Breast epithelium (tissue), 4 donors: ENCODE measurements around the gene LRRC32. TPM values are rescaled to one million over a fixed set of nuclear protein-coding genes. Genes with fewer than 3 reads are reported as not detected.

Experiments
- DNase-seq, 2 donors: peaks; one replicate each; pipeline ENCODE4 v3.0.0-alpha.2; 2019; ENCODE audit warnings: low spot score in 2 of 2
- H3K27ac ChIP-seq, 2 donors: fragments of 200-600 bp; sonication (generic) in 1 of 2; one replicate each; pipeline ENCODE4 v1.5.1; 2016 to 2019; ENCODE audit warnings: mild to moderate bottlenecking in 1 of 2
- H3K27me3 ChIP-seq, 2 donors: fragments of 200-600 bp; sonication (generic) in 1 of 2; one replicate each; pipeline versions ENCODE4 v1.5.1 to v1.6.0; 2017 to 2019; ENCODE audit warnings: control low read depth in 1 of 2, mild to moderate bottlenecking in 1 of 2
- H3K36me3 ChIP-seq: fragments of 200-600 bp; one replicate; pipeline ENCODE4 v1.5.1; 2019
- H3K4me1 ChIP-seq, 2 donors: fragments of 200-600 bp; sonication (generic); one replicate each; pipeline ENCODE4 v1.5.1; 2016 to 2019; ENCODE audit warnings: control low read depth in 1 of 2
- H3K4me3 ChIP-seq, 3 donors: fragments of 200-600 bp; sonication (generic); 1 replicate in 2 of 3; 2 replicates in 1 of 3; pipeline ENCODE4 v1.5.1; 2016 to 2019; ENCODE audit warnings: mild to moderate bottlenecking in 3 of 3, moderate library complexity in 2 of 3
- H3K9me3 ChIP-seq, 2 donors: fragments of 200-600 bp; sonication (generic) in 1 of 2; one replicate each; pipeline ENCODE4 v1.5.1; 2016 to 2019; ENCODE audit warnings: control low read depth in 1 of 2
- CTCF ChIP-seq, 3 donors: fragments of 450-650 bp; IDR thresholded peaks; one replicate each; pipeline ENCODE4 v1.5.1; 2016 to 2017; ENCODE audit warnings: antibody characterized with exemption in 3 of 3, mild to moderate bottlenecking in 3 of 3, moderate library complexity in 3 of 3
- POLR2A ChIP-seq: fragments of 450-650 bp; IDR thresholded peaks from one replicate; pipeline ENCODE4 v1.6.1; 2016; ENCODE audit warnings: antibody characterized with exemption, mild to moderate bottlenecking, moderate library complexity
- POLR2AphosphoS5 ChIP-seq, 3 donors: sonication (generic); formaldehyde crosslinking; IDR thresholded peaks; one replicate each; pipeline ENCODE4 v1.6.1; 2017; ENCODE audit warnings: antibody characterized with exemption in 3 of 3
- intact Hi-C: fragments of 100-400 bp; cut with DNase I; formaldehyde crosslinking; loops from one replicate; pipeline ENCODE4 v1.15.1; 2023; ENCODE audit warnings: low total_unique reads
- total RNA-seq, 3 donors: library from RNA; depleted of rRNA; stranded (reverse); fragments of >200 nt; gene quantifications; one replicate each; pipeline ENCODE4 v1.1.0, GENCODE V29; 2016

The LRRC32 gene
- total RNA-seq, 3 donors from 2014 or later = 7.5 to 56.0 (median 42.6) TPM

- H3K27me3 ChIP-seq = no peaks in the 10 kb centered on the region
- no peak for DNase-seq
- intact Hi-C loops = no loop called here
- H3K27ac ChIP-seq = no peak overlapping the region
- no peaks in the 10 kb centered on the region for H3K36me3 ChIP-seq
- H3K9me3 ChIP-seq = peaks cover 0 to 8% of the 10 kb centered on the region in 2 donors
- TF ChIP-seq POLR2A = no peak
- no peak for TF ChIP-seq POLR2AphosphoS5 (IDR thresholded peaks at IDR 0.05)
- no peak for TF ChIP-seq CTCF (IDR thresholded peaks at IDR 0.05)
- H3K4me1 ChIP-seq = no peaks in the 10 kb centered on the region
- H3K4me3 ChIP-seq = no peak overlapping the region
These were observed 44.9 kb downstream of the LRRC32 start for GRCh38 chr11:76625472-76626186.

GRCh38 chr11:76624500-76625379, 45.8 kb downstream of the LRRC32 start:
- TF ChIP-seq POLR2AphosphoS5 (IDR thresholded peaks at IDR 0.05) = no peak
- no peak for TF ChIP-seq CTCF (IDR thresholded peaks at IDR 0.05)
- no peak for TF ChIP-seq POLR2A
- no peak for DNase-seq
- H3K27ac ChIP-seq = no peak overlapping the region
- no peak overlapping the region for H3K4me3 ChIP-seq
- peaks cover 0 to 8% of the 10 kb centered on the region in 2 donors for H3K9me3 ChIP-seq
- intact Hi-C loops = no loop called here
- H3K4me1 ChIP-seq = no peaks in the 10 kb centered on the region
- no peaks in the 10 kb centered on the region for H3K27me3 ChIP-seq
- no peaks in the 10 kb centered on the region for H3K36me3 ChIP-seq

GRCh38 chr11:76623884-76624419, 46.6 kb downstream of the LRRC32 start:
- no peak overlapping the region for H3K27ac ChIP-seq
- intact Hi-C loops = no loop called here
- no peak overlapping the region for H3K4me3 ChIP-seq
- no peaks in the 10 kb centered on the region for H3K4me1 ChIP-seq
- TF ChIP-seq CTCF (IDR thresholded peaks at IDR 0.05) (no peak), POLR2AphosphoS5 (IDR thresholded peaks at IDR 0.05) (no peak), POLR2A (no peak)
- DNase-seq = no peak
- H3K9me3 ChIP-seq = peaks cover 0 to 8% of the 10 kb centered on the region in 2 donors
- H3K27me3 ChIP-seq = no peaks in the 10 kb centered on the region
- H3K36me3 ChIP-seq = no peaks in the 10 kb centered on the region

GRCh38 chr11:76623171-76623883, 47.2 kb downstream of the LRRC32 start:
- no peak overlapping the region for H3K27ac ChIP-seq
- no peak overlapping the region for H3K4me3 ChIP-seq
- H3K36me3 ChIP-seq = no peaks in the 10 kb centered on the region
- TF ChIP-seq POLR2A (no peak), POLR2AphosphoS5 (IDR thresholded peaks at IDR 0.05) (no peak), CTCF (IDR thresholded peaks at IDR 0.05) (no peak)
- DNase-seq = no peak
- H3K27me3 ChIP-seq = no peaks in the 10 kb centered on the region
- H3K4me1 ChIP-seq = peaks cover 0 to under 1% of the 10 kb centered on the region in 2 donors
- peaks cover 0 to 8% of the 10 kb centered on the region in 2 donors for H3K9me3 ChIP-seq
- intact Hi-C loops = no loop called here
